ENCODE data around the gene ATP6V1G1. TPM values are rescaled to one million over a fixed set of nuclear protein-coding genes. Genes with fewer than 3 reads are reported as not detected.

ATP6V1G1 gene
- total RNA-seq, 1 experiment from 2014 or later = 119 TPM

GRCh38 chr9:114638404-114638803 lies 50.8 kb downstream of the ATP6V1G1 start:
- no peak overlapping the region for H3K18ac ChIP-seq (ENCODE audit: insufficient read length, low read depth, low read length)
- Mint-ChIP-seq H3K36me3 (ENCODE audit: insufficient read depth in 1 of 3, low read depth in 3 of 3) (peaks cover 8 to 29% (median 11%) of the 10 kb centered on the region in 3 experiments; a peak in 4 of 7 replicates), H3K27me3 (ENCODE audit: low read depth) (no peaks in the 10 kb centered on the region), H3K4me1 (no peaks in the 10 kb centered on the region), H3K9me3 (no peaks in the 10 kb centered on the region), H3K27ac (no peak overlapping the region), H3K4me3 (no peak overlapping the region)
- no peak overlapping the region for H3K9ac ChIP-seq (ENCODE audit: extremely low read depth, insufficient read length, low read length)
- H3K56ac ChIP-seq (ENCODE audit: insufficient read length, low read depth, low read length) = no peak overlapping the region
- H2BK15ac ChIP-seq (ENCODE audit: low read depth, low read length) = no peak overlapping the region
- no peaks in the 10 kb centered on the region for H3K27me3 ChIP-seq (ENCODE audit: insufficient read depth, low read length)
- H3T11ph ChIP-seq (ENCODE audit: low read length) = no peak overlapping the region
- no CpG with 5 or more reads among the region's 8 CpGs for WGBS (ENCODE audit: extremely low coverage, insufficient read length, low lambda C conversion rate)
- no peak overlapping the region for H3K23ac ChIP-seq (ENCODE audit: insufficient read length, low read depth, low read length)
- H2BK120ac ChIP-seq (ENCODE audit: low read depth, low read length, poor library complexity, severe bottlenecking) = no peak overlapping the region
- H4K8ac ChIP-seq (replicated peaks; ENCODE audit: insufficient read length, low read depth, low read length) = no peak overlapping the region
- no peak overlapping the region for H2BK20ac ChIP-seq (ENCODE audit: low read depth, low read length, poor library complexity, severe bottlenecking)
- H3K4ac ChIP-seq (ENCODE audit: low read depth, low read length) = no peak overlapping the region
- H3K9me3 ChIP-seq (ENCODE audit: control insufficient read depth, low read depth, low read length) = no peaks in the 10 kb centered on the region
- H4K5ac ChIP-seq (ENCODE audit: insufficient read length, low read depth, low read length) = no peak overlapping the region
- no peak overlapping the region; the same call in 1 of the 2 replicates for H3K14ac ChIP-seq (ENCODE audit: insufficient read depth, low read length)
- no peak overlapping the region for H2BK12ac ChIP-seq (ENCODE audit: insufficient read length, low read depth, low read length)
- no peaks in the 10 kb centered on the region for H3K4me1 ChIP-seq (ENCODE audit: insufficient read depth, low read length)
- no peak overlapping the region for H2AFZ ChIP-seq (ENCODE audit: low read length)
- H3K79me2 ChIP-seq (ENCODE audit: insufficient read depth, low read length) = no peaks in the 10 kb centered on the region
- TF ChIP-seq CTCF (conservative IDR thresholded peaks at IDR 0.05) = no peak
- H3K27ac ChIP-seq (ENCODE audit: insufficient read length, low read depth, low read length) = no peak overlapping the region
- no peak overlapping the region for H2AK5ac ChIP-seq (ENCODE audit: insufficient read length, low read length)
- H4K91ac ChIP-seq (ENCODE audit: insufficient read length, low read depth, low read length) = no peak overlapping the region
- H3K4me2 ChIP-seq (ENCODE audit: insufficient read depth, insufficient read length, low read length) = no peak overlapping the region
- H2BK5ac ChIP-seq (ENCODE audit: insufficient read length, low read length) = no peak overlapping the region
- H4K20me1 ChIP-seq (ENCODE audit: control insufficient read depth, insufficient read depth, insufficient read length) = no peaks in the 10 kb centered on the region
- no peaks in the 10 kb centered on the region for H3K79me1 ChIP-seq (ENCODE audit: insufficient read depth, low read depth, low read length, poor library complexity, severe bottlenecking)
- H3K23me2 ChIP-seq (ENCODE audit: insufficient read length, low read depth, low read length, poor library complexity, severe bottlenecking) = no peaks in the 10 kb centered on the region
- DNase-seq = no peak
